Amygdala (tissue), 56 donors: ENCODE results near the gene RBM4.
"Not testable (repeated sequence)": the region's sequence is repeated elsewhere in the genome, so short reads cannot be mapped to it uniquely, and the experiment has no call there.

Experiments used
- DNase-seq, 56 donors: peaks; one replicate each; lab custom pipeline; 2025; lab: John Stamatoyannopoulos, UW

Gene RBM4

GRCh38 chr11:66638177-66639065 lies at the start of gene RBM4:
Gene RBM4, plus strand, starts transcription at chr11:66638703. Its CDS starts 1,009 bp downstream, at chr11:66639712.
- DNase-seq = peak; percentile 66 to 100 (median 98)

GRCh38 chr11:66589315-66589714 lies 49.2 kb upstream of the RBM4 start:
- DNase-seq = not testable (repeated sequence)

- no peak for DNase-seq
Observed at GRCh38 chr11:66589996-66590675, 48.4 kb upstream of the RBM4 start.

- no peak for DNase-seq
Observed at GRCh38 chr11:66591175-66591574, 47.3 kb upstream of the RBM4 start.

GRCh38 chr11:66592457-66593302 lies 45.8 kb upstream of the RBM4 start, which contains the start of the genes CCDC87 and CCS:
Gene CCDC87, minus strand, starts transcription at chr11:66593063. Its CDS starts 48 bp downstream, at chr11:66593015.
Gene CCS, plus strand, starts transcription at chr11:66593185. Its CDS starts 77 bp downstream, at chr11:66593262.
- peak; percentile 34 to 98 (median 90) for DNase-seq

GRCh38 chr11:66593303-66593635 lies 45.2 kb upstream of the RBM4 start:
- no peak for DNase-seq

GRCh38 chr11:66593650-66594049 lies 44.9 kb upstream of the RBM4 start:
- DNase-seq = no peak

GRCh38 chr11:66595245-66595904 lies 43.1 kb upstream of the RBM4 start:
- DNase-seq = peak in 13 of 56 donors; percentile 3 to 49 (median 11)

GRCh38 chr11:66598993-66599392 lies 39.5 kb upstream of the RBM4 start:
- DNase-seq = no peak

- no peak for DNase-seq
Observed at GRCh38 chr11:66600219-66600618, 38.3 kb upstream of the RBM4 start.

GRCh38 chr11:66600631-66601233 lies 37.8 kb upstream of the RBM4 start:
- no peak for DNase-seq

- DNase-seq = no peak
Observed at GRCh38 chr11:66603072-66603471, 35.4 kb upstream of the RBM4 start.

GRCh38 chr11:66604155-66604554 lies 34.3 kb upstream of the RBM4 start:
- no peak for DNase-seq

GRCh38 chr11:66606608-66607007 lies 31.9 kb upstream of the RBM4 start:
- not testable (repeated sequence) for DNase-seq

GRCh38 chr11:66607126-66607834 lies 31.2 kb upstream of the RBM4 start:
- DNase-seq = peak in 27 of 56 donors; percentile 3 to 64 (median 36)

GRCh38 chr11:66609721-66610617 lies 28.5 kb upstream of the RBM4 start:
- DNase-seq = no peak

GRCh38 chr11:66612458-66612857 lies 26.0 kb upstream of the RBM4 start:
- DNase-seq = no peak

- DNase-seq = no peak
Observed at GRCh38 chr11:66614073-66614472, 24.4 kb upstream of the RBM4 start.
